Measurements from ENCODE around the gene MMP12. TPM values are rescaled to one million over a fixed set of nuclear protein-coding genes. Genes with fewer than 3 reads are reported as not detected.

Gene MMP12
- polyA plus RNA-seq, 3 donors = not detected

- Histone ChIP-seq H3K4me1 (ENCODE audit: control insufficient read depth in 1 of 2, insufficient read depth in 2 of 2, low read length in 2 of 2) (no peaks in the 10 kb centered on the region), H3K4me3 (replicated peaks in 1 of 3; ENCODE audit: low read depth in 2 of 3, low read length in 3 of 3) (no peak overlapping the region), H3K36me3 (replicated peaks in 1 of 2; ENCODE audit: control insufficient read depth in 1 of 2, insufficient read depth in 2 of 2, low read length in 2 of 2) (no peaks in the 10 kb centered on the region), H3K4me2 (replicated peaks; ENCODE audit: extremely low read depth, low read length, poor library complexity, severe bottlenecking) (no peak overlapping the region), H3K9ac (ENCODE audit: insufficient read depth, low read length, poor library complexity, severe bottlenecking) (no peak overlapping the region), H3K9me3 (replicated peaks in 1 of 2; ENCODE audit: control insufficient read depth in 1 of 2, insufficient read depth in 1 of 2, low read length in 2 of 2) (no peaks in the 10 kb centered on the region), H4K20me1 (ENCODE audit: insufficient read depth, low read length) (no peaks in the 10 kb centered on the region), H3K27ac (ENCODE audit: low read depth in 1 of 2, low read length in 2 of 2) (no peak overlapping the region), H2AFZ (ENCODE audit: insufficient read depth, low read depth, low read length, poor library complexity, severe bottlenecking) (no peak overlapping the region), H3K79me2 (ENCODE audit: insufficient read depth, low read length) (no peaks in the 10 kb centered on the region), H3K27me3 (ENCODE audit: control insufficient read depth in 2 of 2, insufficient read depth in 2 of 2, low read length in 2 of 2) (no peaks in the 10 kb centered on the region)
- Mint-ChIP-seq H3K4me3 (no peak overlapping the region), H3K27me3 (ENCODE audit: low read depth in 3 of 3) (peaks cover 0 to 5% (median 0%) of the 10 kb centered on the region in 3 donors), H3K27ac (no peak overlapping the region), H3K36me3 (no peaks in the 10 kb centered on the region), H3K4me1 (no peaks in the 10 kb centered on the region), H3K9me3 (no peaks in the 10 kb centered on the region)
- intact Hi-C loops (cut with micrococcal nuclease) = no loop called here
- DNase-seq = no peak
- TF ChIP-seq CTCF (IDR thresholded peaks at IDR 0.05) = no peak
- no CpG with 5 or more reads among the region's 3 CpGs for WGBS (ENCODE audit: insufficient coverage)
Measured at GRCh38 chr11:102868339-102868738, 6.4 kb downstream of the MMP12 start.

- no peak for TF ChIP-seq CTCF (IDR thresholded peaks at IDR 0.05)
- no peak for DNase-seq
- Histone ChIP-seq H3K4me2 (replicated peaks; ENCODE audit: extremely low read depth, low read length, poor library complexity, severe bottlenecking) (no peak overlapping the region), H3K27me3 (ENCODE audit: control insufficient read depth in 2 of 2, insufficient read depth in 2 of 2, low read length in 2 of 2) (no peaks in the 10 kb centered on the region), H3K79me2 (ENCODE audit: insufficient read depth, low read length) (no peaks in the 10 kb centered on the region), H3K9ac (ENCODE audit: insufficient read depth, low read length, poor library complexity, severe bottlenecking) (no peak overlapping the region), H3K36me3 (replicated peaks in 1 of 2; ENCODE audit: control insufficient read depth in 1 of 2, insufficient read depth in 2 of 2, low read length in 2 of 2) (no peaks in the 10 kb centered on the region), H3K27ac (ENCODE audit: low read depth in 1 of 2, low read length in 2 of 2) (no peak overlapping the region), H3K4me3 (replicated peaks in 1 of 3; ENCODE audit: low read depth in 2 of 3, low read length in 3 of 3) (no peak overlapping the region), H3K4me1 (ENCODE audit: control insufficient read depth in 1 of 2, insufficient read depth in 2 of 2, low read length in 2 of 2) (no peaks in the 10 kb centered on the region), H3K9me3 (replicated peaks in 1 of 2; ENCODE audit: control insufficient read depth in 1 of 2, insufficient read depth in 1 of 2, low read length in 2 of 2) (no peaks in the 10 kb centered on the region), H4K20me1 (ENCODE audit: insufficient read depth, low read length) (no peaks in the 10 kb centered on the region), H2AFZ (ENCODE audit: insufficient read depth, low read depth, low read length, poor library complexity, severe bottlenecking) (no peak overlapping the region)
- WGBS (ENCODE audit: insufficient coverage) = no CpG with 5 or more reads among the region's 1 CpG
- Mint-ChIP-seq H3K27me3 (ENCODE audit: low read depth in 3 of 3) (peaks cover 0 to 5% (median 0%) of the 10 kb centered on the region in 3 donors), H3K9me3 (no peaks in the 10 kb centered on the region), H3K4me1 (no peaks in the 10 kb centered on the region), H3K27ac (no peak overlapping the region), H3K36me3 (no peaks in the 10 kb centered on the region), H3K4me3 (no peak overlapping the region)
- intact Hi-C loops (cut with micrococcal nuclease) = no loop called here
Measured at GRCh38 chr11:102864724-102865123, 10.1 kb downstream of the MMP12 start.
